MG63 (cell line): ENCODE measurements around the gene AOAH. TPM values are rescaled to one million over a fixed set of nuclear protein-coding genes. Genes with fewer than 3 reads are reported as not detected.
A peak's percentile ranks its signal among the peaks of the same experiment; 100 is the strongest.
"Not testable (repeated sequence)": the region's sequence is repeated elsewhere in the genome, so short reads cannot be mapped to it uniquely, and the experiment has no call there.

ENCODE experiments used
- DNase-seq: peaks from one replicate; pipeline ENCODE4 v3.0.0-alpha.2; 2020
- H3K27me3 ChIP-seq: fragments of 250-450 bp; sonication (Bioruptor Pico); 2 replicates; pipeline ENCODE4 v1.5.1; 2020; ENCODE audit warnings: mild to moderate bottlenecking, moderate library complexity
- H3K36me3 ChIP-seq: fragments of 250-450 bp; sonication (Bioruptor Pico); 2 replicates; pipeline ENCODE4 v1.5.1; 2020; ENCODE audit warnings: mild to moderate bottlenecking, moderate library complexity
- H3K4me3 ChIP-seq: fragments of 250-450 bp; sonication (Bioruptor Pico); 2 replicates; pipeline ENCODE4 v1.5.1; 2020; ENCODE audit warnings: mild to moderate bottlenecking, moderate library complexity
- H3K9me3 ChIP-seq: fragments of 250-450 bp; sonication (Bioruptor Pico); 2 replicates; pipeline ENCODE4 v1.5.1; 2020; ENCODE audit warnings: mild to moderate bottlenecking, moderate library complexity
- total RNA-seq: library from RNA; depleted of rRNA; stranded (reverse); fragments of >200 nt; shearing (Covaris generic); gene quantifications from 2 replicates; pipeline ENCODE4 v1.2.3, GENCODE V29; 2014; ENCODE audit warnings: low replicate concordance

Gene AOAH
- total RNA-seq, 1 experiment from 2014 or later, result not detected

DNA sequence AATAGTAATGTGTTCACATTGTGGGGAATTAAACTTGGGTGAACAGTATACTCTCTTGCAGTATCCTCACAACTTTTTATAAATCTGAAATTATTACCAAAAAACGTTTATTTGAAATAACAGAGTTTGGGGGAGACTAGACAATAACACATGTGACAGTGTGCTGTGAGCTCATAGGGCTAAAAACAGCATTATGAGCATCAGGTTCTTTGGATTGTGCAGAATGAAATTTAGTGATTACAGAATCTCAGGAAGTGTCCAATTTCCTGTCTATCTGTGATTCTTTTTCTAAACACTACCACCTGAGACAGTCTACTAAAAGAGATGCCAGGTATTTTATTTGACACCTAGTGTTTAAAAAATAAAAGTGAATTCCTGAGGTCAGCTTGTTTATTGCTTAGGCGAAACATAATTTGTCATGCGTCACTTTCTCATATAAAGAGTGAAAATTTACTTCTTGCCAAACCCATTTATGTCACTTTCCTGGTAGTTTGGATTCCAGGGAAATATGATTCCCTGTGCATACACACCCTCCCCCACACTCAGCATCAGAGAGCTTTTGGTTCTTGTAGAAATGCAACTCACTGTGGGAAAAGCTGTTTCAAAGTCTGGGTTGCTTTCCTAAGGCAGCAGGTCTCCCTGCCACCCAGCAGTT lies 71.2 kb downstream of the AOAH start:
- Histone ChIP-seq H3K27me3 (no peaks in the 10 kb centered on the region), H3K9me3 (no peaks in the 10 kb centered on the region), H3K36me3 (no peaks in the 10 kb centered on the region), H3K4me3 (no peak overlapping the region)
- peak; percentile 18 for DNase-seq

DNA sequence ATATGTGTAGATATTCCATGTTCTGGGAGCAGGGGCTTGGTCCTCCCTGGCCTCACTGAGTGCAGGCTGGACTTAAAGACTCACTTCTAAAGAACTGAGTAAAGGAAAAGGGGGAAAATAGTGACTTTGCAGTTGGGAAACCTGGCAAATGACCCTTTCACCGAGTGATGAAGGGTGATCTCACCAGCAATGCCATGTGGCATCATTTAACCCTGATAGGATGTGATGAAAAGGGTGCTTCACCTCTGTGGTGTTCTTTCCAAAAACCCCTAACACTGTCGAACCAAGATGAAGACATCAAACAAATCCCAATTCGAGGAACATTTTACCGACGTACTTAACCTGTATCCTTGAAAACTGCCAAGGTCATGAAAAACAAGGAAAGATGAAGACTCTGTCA lies 71.9 kb downstream of the AOAH start:
- DNase-seq, result no peak
- no peaks in the 10 kb centered on the region for H3K9me3 ChIP-seq
- no peaks in the 10 kb centered on the region for H3K36me3 ChIP-seq
- no peak overlapping the region for H3K4me3 ChIP-seq
- H3K27me3 ChIP-seq, result no peaks in the 10 kb centered on the region

- no peaks in the 10 kb centered on the region for H3K9me3 ChIP-seq
- no peak overlapping the region for H3K4me3 ChIP-seq
- DNase-seq, result peak; percentile 20
- no peaks in the 10 kb centered on the region for H3K27me3 ChIP-seq
- no peaks in the 10 kb centered on the region for H3K36me3 ChIP-seq
Observed at GRCh38 chr7:36651404-36651803, 72.9 kb downstream of the AOAH start.

GRCh38 chr7:36650766-36651312 lies 73.5 kb downstream of the AOAH start:
- Histone ChIP-seq H3K36me3 (no peaks in the 10 kb centered on the region), H3K27me3 (no peaks in the 10 kb centered on the region), H3K4me3 (no peak overlapping the region), H3K9me3 (no peaks in the 10 kb centered on the region)
- no peak for DNase-seq

DNA sequence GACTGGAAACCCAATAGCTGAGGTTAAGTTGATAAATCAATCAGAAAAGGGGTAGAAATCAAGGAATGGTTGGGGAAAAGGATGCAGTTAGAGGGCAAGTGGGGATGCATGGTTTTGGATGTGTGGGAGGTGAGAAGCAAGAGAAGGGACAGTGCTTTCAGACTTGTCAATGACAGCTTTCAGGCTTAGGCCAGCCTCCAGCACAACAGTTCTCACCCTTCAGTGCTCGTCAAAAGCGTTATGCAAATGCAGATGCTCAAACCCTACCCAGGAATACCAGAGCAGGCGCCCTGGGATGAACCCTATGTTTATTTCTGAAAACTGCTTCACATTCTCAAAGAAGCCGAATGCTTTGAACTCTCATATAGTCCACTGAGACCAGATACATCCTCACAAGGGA lies 74.0 kb downstream of the AOAH start:
- no peaks in the 10 kb centered on the region for H3K27me3 ChIP-seq
- no peak for DNase-seq
- no peak overlapping the region for H3K4me3 ChIP-seq
- no peaks in the 10 kb centered on the region for H3K9me3 ChIP-seq
- no peaks in the 10 kb centered on the region for H3K36me3 ChIP-seq

- not testable (repeated sequence) for DNase-seq, H3K9me3 ChIP-seq, H3K36me3 ChIP-seq, H3K27me3 ChIP-seq, H3K4me3 ChIP-seq
Observed at GRCh38 chr7:36649319-36649718, 75.0 kb downstream of the AOAH start.

DNA sequence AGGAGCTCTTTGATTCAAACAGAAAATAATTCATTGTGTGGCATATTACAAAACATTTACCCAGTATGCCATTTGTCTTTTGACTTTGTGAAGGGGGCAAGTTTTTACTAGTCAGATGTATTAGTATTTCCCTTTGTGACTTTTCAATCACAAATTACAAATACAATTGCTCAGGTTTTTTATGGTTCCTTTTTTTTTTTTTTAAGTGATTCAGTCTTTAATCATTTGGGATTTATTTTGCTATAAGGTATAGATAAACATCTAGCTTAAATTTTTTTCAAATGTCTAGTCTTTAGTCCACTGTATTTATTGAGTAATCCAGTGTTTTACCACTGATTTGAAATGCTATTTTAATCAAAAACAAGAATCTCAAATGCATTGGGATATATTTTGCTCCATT lies 75.9 kb downstream of the AOAH start:
- H3K36me3 ChIP-seq, result no peaks in the 10 kb centered on the region
- no peaks in the 10 kb centered on the region for H3K27me3 ChIP-seq
- no peak overlapping the region for H3K4me3 ChIP-seq
- no peaks in the 10 kb centered on the region for H3K9me3 ChIP-seq
- DNase-seq, result no peak

DNA sequence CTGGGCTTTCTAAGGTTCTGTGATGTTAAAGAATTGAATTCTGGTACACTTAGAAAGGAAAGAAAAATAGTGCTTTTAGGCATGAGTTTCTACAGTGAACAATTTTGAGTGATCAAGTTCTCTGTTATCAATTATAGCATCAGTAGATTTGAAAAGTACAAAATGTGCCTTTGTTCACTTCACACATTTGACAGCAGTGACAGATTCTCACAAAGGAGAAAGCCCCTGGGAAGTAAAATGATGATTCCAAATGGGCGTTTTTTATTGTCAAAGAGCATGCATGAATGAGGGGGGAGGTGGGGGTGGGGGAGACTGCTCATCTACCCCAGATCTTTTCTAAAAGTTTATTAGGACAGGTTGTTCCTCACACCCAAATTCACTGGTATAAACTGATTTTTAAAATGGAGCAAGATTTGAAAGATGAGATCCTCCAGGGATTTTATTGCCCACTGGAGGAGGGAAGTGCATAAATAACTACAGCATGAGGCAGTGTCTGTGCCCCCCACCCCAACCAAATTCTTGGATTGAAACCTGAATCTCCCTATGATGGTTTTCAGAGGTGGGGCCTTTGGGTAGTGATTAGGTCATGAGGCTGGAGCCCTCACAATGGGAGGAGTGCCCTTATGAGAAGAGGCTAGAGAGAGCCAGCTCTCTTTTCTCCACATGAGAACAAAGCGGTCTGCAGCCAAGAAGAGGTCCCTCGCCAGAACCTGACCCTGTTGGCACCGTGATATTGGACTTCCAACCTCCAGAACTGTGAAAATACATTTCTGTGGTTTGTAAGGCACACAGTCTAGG lies 79.5 kb downstream of the AOAH start:
- peak; percentile 46 for DNase-seq
- Histone ChIP-seq H3K9me3 (no peaks in the 10 kb centered on the region), H3K36me3 (no peaks in the 10 kb centered on the region), H3K4me3 (no peak overlapping the region), H3K27me3 (no peaks in the 10 kb centered on the region)

- Histone ChIP-seq H3K36me3 (no peaks in the 10 kb centered on the region), H3K4me3 (no peak overlapping the region), H3K27me3 (no peaks in the 10 kb centered on the region), H3K9me3 (no peaks in the 10 kb centered on the region)
- DNase-seq, result no peak
Observed at GRCh38 chr7:36642414-36642813, 81.9 kb downstream of the AOAH start.

DNA sequence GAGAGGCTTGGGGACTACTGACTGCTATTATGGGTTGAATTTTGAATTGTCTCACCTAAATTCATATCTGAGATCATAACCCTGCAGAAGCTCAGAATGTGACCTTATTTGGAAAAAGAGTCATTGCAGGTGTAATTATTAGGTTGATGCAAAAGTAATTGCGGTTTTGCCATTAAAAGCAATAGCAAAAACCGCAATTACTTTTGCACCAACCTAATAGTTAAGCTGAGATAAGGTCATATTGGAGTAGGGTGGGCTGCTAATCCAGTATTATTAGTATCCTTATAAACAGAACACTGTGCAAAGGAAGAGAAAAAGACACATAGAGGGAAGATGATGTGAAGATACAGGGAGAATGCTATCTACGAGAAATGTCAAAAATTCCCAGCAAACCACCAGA lies 82.3 kb downstream of the AOAH start:
- Histone ChIP-seq H3K4me3 (no peak overlapping the region), H3K9me3 (no peaks in the 10 kb centered on the region), H3K27me3 (no peaks in the 10 kb centered on the region), H3K36me3 (no peaks in the 10 kb centered on the region)
- DNase-seq, result no peak

- Histone ChIP-seq H3K4me3 (no peak overlapping the region), H3K27me3 (no peaks in the 10 kb centered on the region), H3K36me3 (no peaks in the 10 kb centered on the region), H3K9me3 (no peaks in the 10 kb centered on the region)
- DNase-seq, result no peak
Observed at GRCh38 chr7:36640682-36641081, 83.6 kb downstream of the AOAH start.

DNA sequence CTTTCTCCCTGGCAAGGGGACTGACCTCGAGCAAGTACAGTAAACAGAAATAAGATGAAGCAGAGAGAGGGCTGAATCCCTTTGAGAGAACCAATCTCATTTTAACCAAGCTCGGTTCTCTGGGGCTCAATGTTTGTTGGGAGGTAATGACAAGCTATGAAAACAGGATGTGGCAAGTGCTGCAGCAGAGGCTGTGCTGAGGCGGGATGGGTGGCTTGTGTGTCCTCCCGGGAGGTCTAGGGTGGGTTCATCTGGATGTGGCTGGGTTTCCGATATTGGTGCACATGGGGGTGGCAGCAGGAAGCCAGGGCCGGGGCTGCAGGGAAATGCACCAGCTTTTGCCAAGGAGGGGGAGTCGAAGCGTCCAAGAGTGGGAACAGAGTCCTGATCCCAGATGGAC lies 84.5 kb downstream of the AOAH start:
- no peaks in the 10 kb centered on the region for H3K27me3 ChIP-seq
- H3K9me3 ChIP-seq, result no peaks in the 10 kb centered on the region
- no peak for DNase-seq
- H3K4me3 ChIP-seq, result no peak overlapping the region
- no peaks in the 10 kb centered on the region for H3K36me3 ChIP-seq

GRCh38 chr7:36638586-36639263 lies 85.6 kb downstream of the AOAH start:
- H3K9me3 ChIP-seq, result no peaks in the 10 kb centered on the region
- no peak for DNase-seq
- no peaks in the 10 kb centered on the region for H3K27me3 ChIP-seq
- H3K4me3 ChIP-seq, result no peak overlapping the region
- no peaks in the 10 kb centered on the region for H3K36me3 ChIP-seq

GRCh38 chr7:36638140-36638539 lies 86.2 kb downstream of the AOAH start:
- no peaks in the 10 kb centered on the region for H3K36me3 ChIP-seq
- H3K9me3 ChIP-seq, result no peaks in the 10 kb centered on the region
- no peaks in the 10 kb centered on the region for H3K27me3 ChIP-seq
- no peak for DNase-seq
- H3K4me3 ChIP-seq, result no peak overlapping the region

DNA sequence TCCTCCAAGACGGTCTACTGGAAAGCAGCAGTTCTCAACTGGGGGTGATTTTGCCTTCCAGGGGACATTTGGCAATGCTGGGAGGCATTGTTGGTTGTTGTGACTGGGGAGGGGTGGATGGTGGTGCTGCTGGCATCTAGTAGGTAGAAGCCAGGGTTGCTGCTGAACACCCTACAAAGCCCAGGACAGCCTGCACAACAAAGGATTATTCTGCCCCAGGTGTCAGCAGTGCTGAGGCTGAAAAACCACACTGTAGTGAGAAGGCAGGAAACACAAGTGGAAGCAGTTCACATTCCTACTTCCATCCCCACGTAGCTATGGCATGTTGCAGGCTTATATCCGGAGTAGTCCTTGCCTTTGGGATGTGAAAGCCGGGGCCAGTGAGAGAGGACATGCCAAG lies 86.9 kb downstream of the AOAH start:
- Histone ChIP-seq H3K27me3 (no peaks in the 10 kb centered on the region), H3K36me3 (no peaks in the 10 kb centered on the region), H3K4me3 (no peak overlapping the region), H3K9me3 (no peaks in the 10 kb centered on the region)
- DNase-seq, result no peak

DNA sequence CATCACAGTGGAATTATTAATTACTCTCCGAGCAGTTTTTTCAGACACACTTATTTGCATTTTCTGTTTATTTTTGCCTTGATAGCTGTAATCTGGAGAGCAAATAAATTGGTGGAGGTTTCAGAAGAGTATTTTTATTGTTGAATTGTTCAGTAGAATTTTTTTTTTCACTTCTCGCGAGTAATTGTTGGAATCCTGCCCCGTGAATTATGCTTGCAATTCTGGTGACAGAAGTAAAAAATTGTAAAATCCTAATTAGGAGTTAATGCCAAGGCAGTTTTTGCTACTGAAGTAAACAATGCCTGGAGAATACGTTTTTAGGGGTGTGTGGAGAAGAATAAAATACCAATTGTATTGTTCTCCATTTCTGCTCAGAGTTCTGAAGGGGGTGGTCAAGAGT lies 88.2 kb downstream of the AOAH start:
- DNase-seq, result no peak
- Histone ChIP-seq H3K4me3 (no peak overlapping the region), H3K27me3 (no peaks in the 10 kb centered on the region)

GRCh38 chr7:36635091-36635490 lies 89.2 kb downstream of the AOAH start:
- Histone ChIP-seq H3K9me3 (no peaks in the 10 kb centered on the region), H3K36me3 (no peaks in the 10 kb centered on the region), H3K4me3 (no peak overlapping the region), H3K27me3 (no peaks in the 10 kb centered on the region)
- DNase-seq, result no peak

More for the DNA sequence above, 88.2 kb downstream of the AOAH start:
- no peaks in the 10 kb centered on the region for H3K9me3 ChIP-seq
- H3K36me3 ChIP-seq, result no peaks in the 10 kb centered on the region
